ENCODE measurements around the gene ACER2.
A peak's percentile ranks its signal among the peaks of the same experiment; 100 is the strongest.

Gene ACER2

DNA sequence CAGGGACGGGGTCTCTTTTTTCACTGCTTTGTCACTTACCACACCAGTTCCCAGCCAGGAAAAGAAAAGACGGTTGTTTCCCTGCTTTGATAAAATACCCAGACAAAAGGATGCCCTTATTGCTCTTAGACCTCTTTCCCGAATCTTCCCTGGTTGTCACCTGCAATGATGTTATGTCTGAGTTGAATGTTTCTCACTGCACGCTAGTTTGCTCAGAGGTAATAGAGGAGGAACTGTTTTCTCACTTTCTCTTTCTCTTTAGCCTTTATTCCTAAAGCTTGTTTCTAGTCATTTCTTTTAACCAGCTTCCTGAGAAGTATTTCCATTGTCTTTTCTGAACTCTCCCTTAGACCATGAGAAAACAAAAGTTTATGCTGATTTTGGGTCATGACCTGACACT is 32.9 kb downstream of the ACER2 start:
- H3K4me3 ChIP-seq, result no peak overlapping the region
- H3K27ac ChIP-seq, result no peak overlapping the region

DNA sequence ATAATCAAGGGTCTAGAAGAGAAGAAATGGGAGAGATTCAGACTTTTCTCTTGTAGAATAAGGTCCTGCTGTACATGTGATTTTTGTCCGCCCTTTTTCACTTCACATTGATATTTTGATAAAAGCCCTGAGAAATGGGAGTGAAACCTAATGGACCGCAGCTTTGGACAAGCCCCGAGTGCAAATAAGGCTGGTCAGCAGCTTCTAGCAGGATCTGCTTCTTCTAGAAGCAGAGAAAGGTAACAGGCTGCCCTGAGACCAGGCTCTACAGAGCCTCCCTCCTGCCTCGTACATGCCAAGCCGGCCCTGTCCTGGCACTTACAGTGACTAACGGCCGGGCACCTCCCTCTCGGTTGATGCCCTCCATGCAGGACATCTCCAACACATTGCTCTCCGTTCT is 33.4 kb downstream of the ACER2 start:
- no peak overlapping the region for H3K27ac ChIP-seq
- H3K4me3 ChIP-seq, result no peak overlapping the region

- Histone ChIP-seq H3K27ac (no peak overlapping the region), H3K4me3 (no peak overlapping the region)
Observed at GRCh38 chr9:19445452-19445851, 36.6 kb downstream of the ACER2 start.

DNA sequence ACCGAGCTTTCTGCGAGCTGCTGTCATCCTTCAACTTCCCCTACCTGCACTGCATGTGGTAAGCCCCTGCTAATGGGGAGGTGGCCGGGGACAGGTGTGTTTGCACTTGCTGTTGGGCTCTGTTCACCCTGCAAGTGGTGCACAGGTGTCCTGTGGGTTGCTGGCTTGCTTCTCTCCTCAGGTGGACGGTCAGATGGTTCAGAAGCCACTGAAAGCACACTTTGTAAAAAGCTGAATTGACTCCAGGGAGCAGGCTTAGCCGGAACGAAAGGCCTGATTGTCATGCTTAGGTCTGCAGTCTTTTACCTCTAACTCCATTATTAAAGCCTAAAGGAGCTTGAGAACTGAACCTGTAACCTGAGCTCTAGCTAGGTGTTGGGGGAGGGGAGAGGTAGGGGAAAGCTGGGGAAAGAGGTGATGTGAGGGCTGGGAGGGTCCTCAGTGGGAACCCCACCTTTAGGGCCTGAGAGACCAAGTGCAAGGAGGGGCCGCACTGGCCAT is 37.6 kb downstream of the ACER2 start:
- no peak overlapping the region for H3K27ac ChIP-seq
- no peak overlapping the region for H3K4me3 ChIP-seq

- Histone ChIP-seq H3K27ac (no peak overlapping the region), H3K4me3 (no peak overlapping the region)
Observed at GRCh38 chr9:19451240-19452087, 42.7 kb downstream of the ACER2 start.

- no peak overlapping the region for H3K4me3 ChIP-seq
- no peak overlapping the region for H3K27ac ChIP-seq
Observed at GRCh38 chr9:19456426-19456825, 47.6 kb downstream of the ACER2 start.

DNA sequence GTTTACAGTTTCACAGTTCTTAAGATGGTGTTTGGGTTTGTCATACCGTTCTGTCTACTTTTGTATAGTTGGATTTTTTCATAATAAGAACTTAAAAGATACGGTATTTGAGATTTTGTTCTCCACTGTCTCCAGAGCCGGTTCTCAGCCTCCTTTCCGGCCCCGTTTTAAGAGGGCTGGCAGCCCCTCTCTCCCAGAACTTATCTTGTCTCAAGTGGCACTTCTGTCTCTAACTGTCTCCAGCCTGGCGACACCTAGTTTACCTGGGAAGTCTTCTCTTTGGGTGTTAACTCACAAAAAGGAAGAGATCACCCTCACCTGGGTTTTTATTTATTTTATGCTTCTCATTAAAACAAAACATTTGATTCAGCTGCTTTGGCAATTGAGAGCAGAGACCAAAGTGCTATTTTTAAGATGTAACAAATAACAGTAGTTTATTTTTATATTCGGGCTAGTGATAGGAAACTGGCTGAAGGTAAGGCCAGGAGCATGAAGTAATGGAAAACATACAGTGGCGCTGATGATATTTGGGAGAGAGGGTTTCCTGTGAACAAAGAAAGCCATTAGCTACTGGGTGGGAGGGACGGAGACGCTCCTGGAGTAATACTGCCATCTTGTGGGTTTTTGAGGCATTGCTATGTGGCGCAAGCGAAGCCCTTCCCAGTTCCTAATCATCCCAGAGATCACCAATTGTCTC is 48.3 kb downstream of the ACER2 start:
- Histone ChIP-seq H3K27ac (peak overlapping the region in 1 of 21 experiments; percentile 41), H3K4me3 (no peak overlapping the region)

GRCh38 chr9:19457693-19458009 is 48.8 kb downstream of the ACER2 start:
- no peak overlapping the region for H3K27ac ChIP-seq
- no peak overlapping the region for H3K4me3 ChIP-seq

- H3K27ac ChIP-seq, result no peak overlapping the region
- no peak overlapping the region for H3K4me3 ChIP-seq
Observed at GRCh38 chr9:19460243-19460642, 51.4 kb downstream of the ACER2 start.

DNA sequence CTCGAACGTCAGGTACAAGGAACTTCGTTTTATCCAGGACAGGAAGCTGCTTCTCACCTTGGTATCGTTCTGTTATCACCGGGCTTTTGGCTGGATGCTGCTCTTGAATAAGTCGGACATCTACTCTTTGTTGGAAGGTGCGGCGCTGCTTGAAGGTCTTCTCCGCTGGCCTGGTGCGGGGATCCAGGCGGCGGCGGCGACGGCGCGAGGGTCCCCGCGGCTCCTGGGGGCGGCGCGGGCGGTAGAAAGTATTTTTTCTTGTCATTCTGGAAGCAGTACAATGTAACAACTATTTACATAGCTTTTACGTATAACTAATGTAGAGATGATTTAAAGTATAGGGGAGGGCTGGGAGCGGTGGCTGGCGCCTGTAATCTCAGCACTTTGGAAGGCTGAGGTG is 52.3 kb downstream of the ACER2 start:
- Histone ChIP-seq H3K27ac (no peak overlapping the region), H3K4me3 (no peak overlapping the region)

GRCh38 chr9:19464061-19464763 is 55.4 kb downstream of the ACER2 start:
- Histone ChIP-seq H3K27ac (peak overlapping the region in 2 of 21 experiments; percentile 28 to 30), H3K4me3 (peak overlapping the region; percentile 25 to 49 (median 37))

DNA sequence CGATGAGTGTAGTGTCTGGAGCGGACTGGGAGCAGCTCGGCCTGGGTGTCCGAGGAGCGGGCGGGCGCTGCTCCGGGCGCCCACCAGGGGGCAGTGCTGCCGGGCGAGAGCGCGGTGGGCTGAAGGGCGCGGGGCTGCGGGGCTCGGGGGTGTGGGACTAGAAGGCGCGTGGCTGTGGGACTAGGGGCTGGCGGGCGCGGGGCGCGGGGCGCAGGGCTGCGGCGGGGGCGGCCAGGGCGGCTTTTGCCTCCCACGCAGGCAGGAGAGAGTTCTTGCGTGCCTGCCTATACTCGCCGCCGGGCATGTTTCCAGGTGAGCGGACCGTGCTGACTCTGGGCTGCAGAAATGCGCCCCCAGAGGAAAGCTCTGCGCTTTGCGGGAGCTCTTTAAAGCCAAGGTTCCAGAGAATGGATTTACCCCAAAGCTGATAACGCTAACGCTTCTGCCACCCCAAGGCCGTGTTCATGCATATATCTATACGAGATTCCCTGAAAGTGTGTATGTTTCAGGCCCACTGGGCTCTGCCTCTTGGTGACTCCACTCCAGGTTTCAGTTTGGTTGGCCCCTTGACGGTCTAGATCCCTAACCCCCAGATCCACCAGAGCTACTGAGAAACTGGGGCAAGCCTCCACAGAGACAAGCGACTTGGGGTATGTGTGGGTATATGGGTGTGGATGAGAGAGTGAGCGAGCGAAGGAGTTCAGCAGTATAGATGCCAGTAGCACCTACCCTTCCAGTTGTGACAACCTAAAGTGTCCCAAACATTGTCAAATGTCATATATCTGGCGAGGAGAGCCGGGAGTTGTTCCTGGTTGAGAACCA is 56.2 kb downstream of the ACER2 start:
- H3K27ac ChIP-seq, result peak overlapping the region in 3 of 21 experiments; percentile 28 to 36 (median 30)
- peak overlapping the region; percentile 25 to 49 (median 37) for H3K4me3 ChIP-seq

DNA sequence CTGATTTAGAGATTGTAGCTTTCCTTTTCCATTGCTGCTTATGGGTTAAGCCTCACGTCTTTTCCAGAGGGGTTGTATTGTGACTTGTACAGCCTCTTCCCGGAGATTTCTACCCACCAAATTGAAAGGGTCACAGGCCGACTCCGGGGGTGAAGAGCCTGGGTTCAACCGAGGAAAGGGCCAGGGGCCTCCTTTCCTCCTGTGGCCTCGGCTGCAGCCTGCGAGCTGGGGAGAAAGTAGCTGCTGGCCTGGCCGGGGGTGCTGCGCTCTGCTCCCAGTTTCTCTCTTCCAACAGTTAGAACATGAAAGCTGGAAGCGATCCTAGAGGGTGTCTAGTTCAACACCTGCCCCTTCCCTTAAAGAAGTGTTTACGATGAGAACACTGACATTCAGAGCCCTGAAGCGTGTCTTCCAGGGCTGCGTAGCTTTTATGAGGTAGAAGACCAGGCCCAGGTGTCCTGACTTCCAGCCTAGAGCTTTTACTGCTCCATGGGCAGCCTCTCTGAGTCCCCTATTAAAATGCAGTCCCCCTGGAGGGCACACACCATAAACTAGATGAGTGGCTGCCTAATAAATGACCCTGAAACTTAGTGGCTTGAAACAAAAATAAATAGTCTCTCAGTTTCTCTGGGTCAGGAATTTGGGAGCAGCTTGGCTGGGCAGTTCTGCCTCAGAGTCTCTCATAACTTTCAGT is 56.9 kb downstream of the ACER2 start:
- Histone ChIP-seq H3K27ac (no peak overlapping the region), H3K4me3 (no peak overlapping the region)

- Histone ChIP-seq H3K4me3 (no peak overlapping the region), H3K27ac (no peak overlapping the region)
Observed at GRCh38 chr9:19466280-19466639, 57.5 kb downstream of the ACER2 start.

DNA sequence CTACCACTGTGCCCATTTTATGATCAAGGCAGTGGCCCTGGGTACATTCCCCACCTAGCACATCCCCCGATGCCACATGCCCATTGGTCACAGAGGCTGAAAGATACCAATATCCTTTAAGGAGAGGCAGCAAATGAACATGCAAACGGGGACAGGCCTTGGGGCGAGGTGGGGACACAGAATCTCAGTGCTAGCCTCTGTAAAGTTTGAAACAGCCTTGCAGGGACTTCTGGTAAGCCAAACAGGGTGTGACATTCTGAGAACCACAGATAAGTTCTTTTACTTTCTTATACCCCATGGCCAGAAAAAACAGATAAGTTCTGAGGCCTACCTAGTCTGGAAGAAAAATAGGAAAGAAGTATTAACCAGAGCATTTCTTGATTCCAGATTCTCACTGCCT is 60.5 kb downstream of the ACER2 start:
- Histone ChIP-seq H3K27ac (no peak overlapping the region), H3K4me3 (no peak overlapping the region)

DNA sequence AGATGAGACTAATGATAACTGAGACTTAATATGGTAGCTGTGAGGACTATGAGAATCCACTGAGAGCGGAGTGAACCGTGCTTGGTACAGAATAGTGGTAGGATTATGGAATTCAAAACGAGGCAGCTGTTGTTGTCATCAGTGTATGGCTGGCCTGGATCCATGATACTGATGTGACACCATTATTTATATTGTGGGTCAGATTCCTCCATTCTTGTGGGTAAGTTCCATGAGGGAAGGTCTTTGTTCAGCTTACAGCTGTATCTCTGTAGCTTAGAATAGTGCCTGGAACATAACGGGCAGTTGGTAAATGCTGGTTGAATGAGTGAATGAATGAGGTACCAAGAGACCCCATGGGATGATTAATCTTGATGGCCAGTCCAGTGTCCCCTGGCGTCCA is 61.8 kb downstream of the ACER2 start:
- H3K4me3 ChIP-seq, result no peak overlapping the region
- no peak overlapping the region for H3K27ac ChIP-seq

DNA sequence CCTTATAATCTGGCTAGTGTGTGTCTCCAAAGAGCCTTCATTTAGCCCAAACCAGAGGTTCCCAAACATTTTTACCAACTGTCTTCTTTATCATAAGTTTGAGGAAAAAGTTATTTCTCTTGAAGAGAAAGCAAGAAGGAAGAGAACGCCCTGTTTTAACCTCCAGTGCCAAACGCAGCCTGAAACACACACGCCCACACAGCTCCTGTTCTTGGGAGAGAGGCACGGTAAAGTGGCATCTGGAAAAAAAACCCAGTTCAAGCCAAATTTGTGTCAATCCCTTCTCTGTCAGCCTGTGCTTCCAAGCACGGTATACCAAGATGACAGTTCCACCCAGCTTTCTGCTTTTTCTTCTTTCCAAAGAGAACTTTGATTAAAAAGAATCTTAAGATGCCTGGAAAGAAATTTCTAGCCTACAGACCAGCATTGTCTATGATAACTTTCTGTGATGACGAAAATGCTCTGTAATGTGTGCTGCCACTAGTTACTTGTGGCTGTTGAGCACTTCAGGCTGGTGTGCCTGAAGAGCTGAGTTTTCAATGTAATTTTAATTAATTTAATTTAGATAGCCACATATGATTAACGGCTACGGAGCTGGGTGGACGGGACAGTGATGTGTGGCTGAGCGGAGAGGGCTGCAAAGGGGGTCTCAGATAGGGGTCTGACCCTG is 62.3 kb downstream of the ACER2 start:
- Histone ChIP-seq H3K27ac (no peak overlapping the region), H3K4me3 (no peak overlapping the region)

DNA sequence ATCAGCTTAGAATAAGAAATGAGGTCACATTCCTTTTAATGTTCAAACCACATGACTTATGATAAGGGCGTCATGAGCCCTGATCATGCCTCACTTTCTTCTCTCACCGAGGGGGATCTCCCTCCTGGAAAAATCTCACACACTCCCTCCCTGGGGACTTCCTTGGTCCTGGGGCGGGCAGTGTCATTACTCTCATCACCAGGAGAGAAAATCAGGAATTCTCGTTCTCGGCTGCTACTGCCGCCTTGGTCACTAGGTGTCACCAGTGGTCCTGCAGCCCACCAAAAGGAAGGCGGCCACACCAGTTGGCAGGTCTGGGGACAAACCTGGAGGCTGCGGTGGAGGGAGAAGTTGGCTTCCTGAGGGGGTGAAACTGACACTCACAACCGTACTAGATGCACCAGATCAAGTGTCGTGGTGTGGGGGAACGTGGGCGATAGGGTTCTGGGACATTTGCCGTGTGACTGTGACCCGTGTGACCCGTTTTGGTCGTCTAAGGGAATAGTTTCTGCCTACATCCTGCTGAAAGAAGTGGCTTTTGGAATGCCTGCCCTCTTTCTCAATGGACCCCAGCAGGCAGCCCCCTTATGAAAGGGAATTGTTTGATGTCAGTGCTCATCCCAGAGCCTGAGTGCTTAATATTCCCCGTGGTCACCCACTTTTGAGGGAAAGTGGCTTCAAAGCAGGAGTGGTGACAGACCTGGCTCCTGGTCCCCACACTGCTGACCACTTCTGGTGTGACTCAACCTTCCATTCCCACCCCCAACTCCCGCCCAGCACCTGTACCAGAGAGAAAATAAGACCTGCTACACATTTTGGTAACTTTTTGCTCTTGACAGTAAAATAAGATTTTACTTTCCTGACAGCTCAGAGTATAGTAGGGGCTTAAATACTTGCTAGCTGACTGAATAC is 63.2 kb downstream of the ACER2 start:
- H3K27ac ChIP-seq, result no peak overlapping the region
- no peak overlapping the region for H3K4me3 ChIP-seq
